CD4-positive, alpha-beta T cell treated with Interleukin-15 for 1 hour (primary cell): ENCODE measurements around the gene PRDM11.

Experiments
- DNase-seq: peaks from one replicate; pipeline ENCODE4 v3.0.0-alpha.2; 2020

The PRDM11 gene

DNA sequence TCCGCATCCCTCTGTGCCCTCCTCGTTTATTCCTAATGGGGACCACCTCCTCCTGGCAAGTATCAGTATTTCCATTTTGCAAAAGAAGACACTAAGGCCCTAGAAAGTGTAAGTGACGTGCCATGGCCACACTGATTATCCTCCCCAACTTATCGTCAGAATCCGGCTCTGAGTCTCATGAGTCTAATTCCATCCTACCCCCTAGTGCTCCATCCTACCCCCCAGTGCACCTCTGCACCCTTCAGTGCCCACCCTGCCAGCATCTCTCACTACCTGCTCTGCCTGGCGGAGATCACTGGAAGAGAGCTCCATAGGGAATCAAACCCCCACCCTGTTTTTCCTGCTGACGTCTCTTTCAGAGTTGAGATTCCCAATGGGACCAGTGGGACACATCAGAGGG, 31.8 kb downstream of the PRDM11 start:
- DNase-seq: no peak

DNA sequence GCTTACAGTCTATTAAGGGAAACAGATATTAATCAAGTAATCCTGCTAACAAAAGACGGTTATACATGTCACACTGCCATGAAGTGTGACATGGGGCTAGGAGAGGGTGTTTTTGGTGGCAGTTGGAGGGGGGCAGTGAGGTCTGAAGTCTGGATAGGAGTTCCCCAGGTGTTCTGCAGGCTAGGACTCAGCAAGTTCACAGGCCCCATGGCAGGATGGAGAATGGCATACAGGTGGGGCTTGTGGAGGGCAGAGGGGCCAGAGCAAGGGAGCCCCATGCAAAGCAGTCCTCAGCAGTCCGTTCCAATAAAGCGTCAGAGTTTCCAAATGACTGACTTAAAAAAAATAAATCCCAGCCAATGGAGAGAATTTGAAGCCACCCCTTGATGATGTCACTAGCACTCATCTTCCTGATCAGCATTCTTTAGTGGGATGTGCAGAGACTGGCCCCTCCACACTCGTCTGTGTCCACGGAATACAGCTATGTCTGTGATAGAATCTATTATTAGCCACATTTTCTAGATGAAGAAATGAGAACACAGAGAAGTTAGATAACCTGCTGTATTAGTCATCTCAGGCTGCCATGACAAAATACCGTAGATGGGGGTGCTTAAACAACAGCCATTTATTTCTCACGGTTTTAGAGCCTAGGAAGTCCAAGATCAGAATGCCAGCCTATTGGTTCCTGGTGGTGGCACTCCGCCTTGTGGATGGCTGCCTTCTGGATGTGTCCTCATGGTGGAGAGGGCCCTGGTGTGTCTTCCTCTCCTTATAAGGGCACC, 32.6 kb downstream of the PRDM11 start:
- DNase-seq: no peak

DNA sequence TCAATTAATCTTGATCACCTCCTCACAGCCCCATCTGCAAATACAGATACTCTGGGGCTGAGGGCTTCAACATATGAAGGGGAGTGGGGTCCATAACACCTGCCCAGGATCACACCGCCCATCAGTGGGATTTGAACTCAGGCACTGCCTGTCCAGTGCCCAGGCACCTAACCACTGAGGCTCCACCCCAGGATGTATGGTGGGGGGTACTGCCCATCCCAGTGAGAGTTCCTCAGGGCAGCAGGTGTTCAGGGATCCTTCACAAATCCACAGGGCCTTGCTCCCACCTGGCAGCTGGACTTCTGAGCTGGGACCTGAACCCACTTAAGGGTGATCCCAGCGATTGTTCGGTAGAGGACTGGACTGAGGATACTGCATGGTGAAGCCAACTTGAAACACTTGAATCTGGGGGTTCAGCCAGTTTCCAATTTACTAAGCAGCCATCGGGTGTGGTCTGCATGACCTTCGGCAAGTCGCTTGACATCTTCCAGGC, 33.3 kb downstream of the PRDM11 start:
- DNase-seq: no peak

DNA sequence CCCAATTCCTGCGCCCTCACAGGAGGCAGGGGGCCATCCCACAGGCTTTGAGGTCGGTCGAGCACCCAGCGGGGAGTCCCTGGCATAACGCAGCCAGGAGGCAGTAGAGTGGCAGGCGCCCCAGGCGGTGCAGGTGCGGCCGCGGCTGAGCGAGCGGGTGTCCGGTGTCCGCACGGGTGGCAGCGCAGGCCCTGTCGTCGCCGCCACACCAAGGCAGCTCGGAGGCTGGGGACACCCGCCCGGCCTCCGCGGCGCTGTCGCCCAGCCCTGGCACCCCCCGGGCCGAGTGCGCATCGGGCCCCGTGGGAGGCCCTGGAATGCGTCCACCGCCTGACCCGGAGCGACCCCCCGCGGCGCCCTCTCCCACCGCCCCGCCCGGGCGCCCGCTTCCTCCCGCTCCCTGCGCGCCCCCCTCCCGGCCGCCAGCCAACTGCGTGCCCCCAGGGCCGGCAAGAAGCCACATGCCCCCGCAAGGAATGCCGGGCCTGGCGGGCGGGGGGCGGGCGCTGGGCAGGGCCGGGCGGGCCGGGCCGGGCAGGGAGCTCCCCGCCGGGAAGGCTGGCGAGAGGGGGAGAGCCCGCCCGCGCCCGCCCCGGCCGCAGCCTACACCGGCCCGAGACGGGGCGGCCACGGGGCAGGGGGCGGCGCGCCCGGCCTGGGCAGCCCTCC, 33.9 kb downstream of the PRDM11 start:
- no peak for DNase-seq

DNA sequence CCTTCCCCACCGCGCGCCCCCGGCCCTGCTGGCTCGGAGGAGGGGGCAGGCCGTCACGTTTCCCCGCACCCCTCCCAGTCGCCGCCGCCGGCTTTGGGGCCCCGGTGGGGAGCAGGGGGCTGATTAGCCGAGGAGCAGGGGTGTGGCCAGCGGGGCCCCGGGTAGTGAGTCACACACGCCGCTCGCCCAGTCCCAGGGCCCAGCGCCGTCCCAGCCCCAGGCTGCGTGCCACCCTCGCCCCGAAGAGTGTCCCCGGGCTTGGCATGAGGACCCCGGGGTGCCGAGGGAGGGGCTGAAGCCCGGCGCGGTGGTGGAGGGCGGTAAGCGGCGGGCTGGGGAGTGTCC, 34.4 kb downstream of the PRDM11 start:
- peak; percentile 32 for DNase-seq

DNA sequence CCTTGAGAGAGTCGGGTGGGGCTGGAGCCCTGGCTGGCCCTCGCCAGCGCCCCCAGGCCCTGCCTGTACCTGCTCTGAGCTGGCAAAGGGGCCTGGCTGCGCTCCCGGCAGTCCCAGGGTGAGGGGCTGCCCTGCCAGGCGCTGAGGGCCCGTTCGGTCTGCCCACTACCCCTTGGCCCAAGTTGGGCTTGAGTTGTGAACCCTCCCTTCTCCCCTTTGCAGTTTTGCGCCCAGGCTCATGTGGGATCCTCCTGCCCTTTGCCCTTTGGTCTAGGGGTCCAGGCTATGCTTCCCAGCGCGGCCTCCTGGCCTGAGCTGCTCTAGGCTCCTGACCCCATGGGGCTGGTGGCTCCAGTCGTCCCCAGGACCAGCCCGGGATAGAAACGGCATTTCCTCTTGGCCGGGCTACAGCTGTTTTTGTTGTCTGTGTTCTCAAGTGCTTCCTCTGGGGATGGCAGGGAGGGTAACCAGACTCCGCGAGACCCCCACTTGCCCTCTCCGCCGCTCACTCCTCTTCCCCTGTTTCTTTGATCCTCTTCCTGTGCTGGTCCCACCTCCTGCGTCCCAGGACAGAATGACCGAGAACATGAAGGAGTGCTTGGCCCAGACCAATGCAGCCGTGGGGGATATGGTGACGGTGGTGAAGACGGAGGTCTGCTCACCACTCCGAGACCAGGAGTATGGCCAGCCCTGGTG, 34.9 kb downstream of the PRDM11 start:
- no peak for DNase-seq

DNA sequence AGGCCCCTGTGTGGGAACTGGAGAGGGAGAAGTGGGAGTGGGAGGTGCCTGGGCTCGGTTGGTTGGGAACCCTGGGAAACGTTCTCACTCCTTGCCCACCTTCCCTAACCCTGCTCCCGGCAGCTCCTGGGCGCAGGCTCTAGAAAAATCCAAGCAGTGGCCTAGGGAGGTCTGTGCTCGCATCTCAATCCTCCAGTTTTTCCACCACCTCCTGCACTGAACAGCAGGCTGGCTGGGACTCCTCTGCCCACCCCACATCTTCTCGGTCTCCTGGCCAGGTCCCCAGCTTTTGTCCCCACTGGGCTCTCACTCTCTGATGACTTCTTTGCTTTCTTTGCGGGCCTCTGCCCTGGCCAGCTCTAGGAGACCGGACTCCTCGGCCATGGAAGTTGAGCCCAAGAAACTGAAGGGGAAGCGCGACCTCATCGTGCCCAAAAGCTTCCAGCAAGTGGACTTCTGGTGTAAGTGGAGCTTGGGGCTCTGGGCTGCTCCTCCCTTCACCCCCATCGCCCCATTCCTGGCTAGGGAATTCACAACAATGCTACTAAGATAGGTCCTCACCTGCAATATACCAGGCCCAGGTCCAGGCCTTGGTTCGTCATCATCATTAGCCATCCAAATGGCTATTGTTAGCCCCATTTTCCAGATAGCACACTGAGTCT, 35.6 kb downstream of the PRDM11 start:
- no peak for DNase-seq

DNA sequence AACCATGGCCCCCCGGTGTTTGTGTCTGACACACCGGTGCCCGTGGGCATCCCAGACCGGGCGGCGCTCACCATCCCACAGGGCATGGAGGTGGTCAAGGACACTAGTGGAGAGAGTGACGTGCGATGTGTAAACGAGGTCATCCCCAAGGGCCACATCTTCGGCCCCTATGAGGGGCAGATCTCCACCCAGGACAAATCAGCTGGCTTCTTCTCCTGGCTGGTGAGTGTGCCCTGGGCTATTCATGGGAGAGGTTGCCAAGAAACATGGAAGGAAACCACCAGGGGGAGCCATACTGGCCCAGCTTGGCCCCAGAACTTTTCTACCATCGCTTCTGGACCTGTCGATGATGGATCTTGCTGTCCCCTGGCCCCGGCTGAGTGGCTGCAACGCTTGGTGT, 36.5 kb downstream of the PRDM11 start:
- no peak for DNase-seq

DNA sequence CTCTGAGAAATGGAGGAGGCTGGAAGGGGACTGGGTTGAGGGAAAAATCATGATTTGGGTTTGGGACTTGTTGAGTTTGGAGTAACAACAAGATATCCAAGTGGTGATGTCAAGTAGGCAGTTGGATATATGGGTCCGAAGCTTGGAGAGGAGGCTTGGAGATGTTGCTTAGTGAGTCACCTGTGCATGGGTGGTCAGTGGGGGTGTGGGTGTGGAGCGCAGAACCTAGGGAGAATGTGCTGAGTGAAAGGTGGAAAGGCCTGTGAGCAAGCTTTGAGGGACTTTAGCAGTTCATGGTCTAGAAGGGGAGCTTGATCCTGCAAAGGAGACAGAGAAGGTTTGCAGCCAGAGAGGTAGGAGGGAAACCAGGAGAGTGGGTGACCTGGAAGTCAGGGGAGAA, 38.2 kb downstream of the PRDM11 start:
- no peak for DNase-seq

DNA sequence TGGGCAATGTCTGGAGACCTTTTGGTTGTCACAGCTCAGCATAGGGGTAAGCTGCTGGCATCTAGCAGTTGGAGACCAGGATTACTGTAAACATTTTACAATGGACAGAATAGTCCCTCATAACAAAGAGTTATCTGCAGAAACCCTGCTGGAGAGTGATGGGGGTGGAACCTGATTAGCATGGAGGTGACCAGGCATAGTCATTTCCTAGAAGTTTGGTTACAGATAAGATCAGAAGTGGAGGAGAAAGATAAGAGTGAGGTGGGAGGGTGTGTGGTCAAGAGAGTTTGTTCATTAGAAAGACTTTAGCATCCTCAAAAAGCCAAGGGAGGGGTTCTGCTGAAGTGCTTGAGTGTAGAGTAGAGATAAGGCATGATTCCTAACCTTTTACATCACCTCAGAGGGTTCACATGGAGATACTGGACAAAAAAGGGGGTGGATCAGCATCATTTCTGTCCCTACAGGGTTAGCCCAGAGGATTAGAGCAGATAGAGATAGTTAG, 38.8 kb downstream of the PRDM11 start:
- no peak for DNase-seq

DNA sequence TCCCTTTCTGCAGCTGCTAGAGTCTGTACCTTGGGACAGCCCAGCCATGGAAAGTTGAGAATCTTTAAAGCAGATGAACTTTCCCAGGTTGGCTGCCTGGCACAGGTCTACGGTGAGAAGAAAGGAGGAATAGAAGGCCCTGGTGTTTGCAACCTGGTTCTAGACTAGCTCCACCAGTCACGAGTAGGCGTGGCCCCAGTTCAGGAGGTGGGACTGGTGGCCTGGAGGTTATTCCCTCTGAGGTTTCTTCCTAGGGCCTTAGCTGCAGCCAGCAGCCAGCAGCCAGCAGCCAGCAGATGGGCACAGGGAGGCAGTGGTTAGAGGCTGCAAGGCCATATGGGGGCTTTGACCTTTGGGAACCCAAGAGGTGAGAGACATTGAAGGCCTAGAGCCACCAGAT, 40.9 kb downstream of the PRDM11 start:
- no peak for DNase-seq

DNA sequence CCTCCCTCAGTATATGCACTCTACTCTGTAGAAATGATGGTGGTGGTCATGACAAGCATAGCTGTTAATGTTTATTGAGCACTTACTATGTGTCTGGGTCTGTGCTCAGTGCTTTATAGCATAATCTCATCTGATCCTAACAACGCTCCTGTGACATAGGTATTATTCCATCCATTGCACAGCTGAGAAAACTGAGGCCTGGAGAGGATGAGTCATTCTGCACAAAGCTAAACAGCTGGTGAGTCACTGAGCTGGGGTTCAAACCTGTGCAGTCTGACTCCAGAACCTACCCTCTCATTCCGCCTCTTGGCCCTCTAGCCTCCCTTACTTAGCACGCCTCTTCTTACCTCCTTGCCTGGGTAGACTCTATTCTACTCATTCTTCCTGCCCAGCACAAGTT, 41.7 kb downstream of the PRDM11 start:
- DNase-seq: no peak

DNA sequence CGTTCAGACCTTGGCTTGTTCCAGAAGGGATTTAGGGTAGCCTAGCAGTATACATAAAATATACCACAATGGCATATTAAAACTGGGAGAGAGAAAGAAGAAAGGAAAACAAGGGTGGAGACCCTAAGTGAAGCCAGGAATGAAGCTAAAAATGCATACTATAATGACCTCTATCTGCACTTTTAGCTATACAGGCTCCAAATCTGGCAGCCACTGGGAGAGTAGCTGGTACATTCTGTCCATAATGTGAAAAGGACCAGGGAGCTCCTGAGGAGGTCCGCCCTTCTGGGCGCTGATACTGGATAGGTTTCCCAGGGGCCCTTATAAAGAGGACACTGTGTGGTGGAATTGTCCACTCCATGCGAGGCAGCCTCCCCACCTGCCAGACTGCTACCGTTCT, 42.8 kb downstream of the PRDM11 start:
- DNase-seq: no peak

DNA sequence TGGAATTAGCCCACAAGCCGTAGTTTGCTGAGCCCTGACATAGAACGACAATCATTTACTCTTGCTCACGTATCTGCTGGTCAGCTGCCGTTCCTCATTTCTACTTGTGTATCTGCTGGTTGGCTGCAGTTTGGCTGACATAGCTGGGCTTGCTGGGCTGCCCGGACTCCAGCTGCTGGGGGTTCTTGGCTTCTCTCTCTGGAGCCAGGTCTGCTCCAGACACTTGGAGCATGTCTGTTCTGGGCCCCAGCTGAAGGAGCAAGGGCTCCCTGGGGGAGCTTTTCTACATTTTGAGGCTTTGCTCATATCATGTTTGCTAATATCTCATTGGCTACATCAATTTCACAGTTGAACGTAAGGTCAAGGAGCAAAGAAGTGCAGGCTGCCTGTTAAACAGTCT, 47.3 kb downstream of the PRDM11 start:
- no peak for DNase-seq

DNA sequence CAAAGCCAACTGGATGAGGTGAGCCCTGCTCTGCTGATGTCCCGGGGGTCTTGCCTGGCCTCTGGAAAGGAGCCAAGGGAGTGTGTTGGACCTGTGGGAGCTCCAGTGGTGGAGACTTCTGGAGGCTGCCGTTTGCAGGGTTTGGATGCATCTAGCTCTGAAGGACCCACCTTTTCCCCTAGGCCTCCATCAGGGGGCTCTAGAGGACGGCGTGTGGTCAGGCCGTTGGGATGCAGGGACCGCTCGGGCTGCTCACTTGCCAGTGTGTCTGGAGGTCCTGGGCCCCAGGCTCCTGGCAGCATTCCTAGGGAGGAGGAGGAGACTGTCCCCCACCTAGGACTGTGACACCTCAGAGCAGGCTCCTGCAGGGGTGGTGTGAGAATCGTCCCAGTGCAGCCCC, 58.3 kb downstream of the PRDM11 start:
- no peak for DNase-seq

DNA sequence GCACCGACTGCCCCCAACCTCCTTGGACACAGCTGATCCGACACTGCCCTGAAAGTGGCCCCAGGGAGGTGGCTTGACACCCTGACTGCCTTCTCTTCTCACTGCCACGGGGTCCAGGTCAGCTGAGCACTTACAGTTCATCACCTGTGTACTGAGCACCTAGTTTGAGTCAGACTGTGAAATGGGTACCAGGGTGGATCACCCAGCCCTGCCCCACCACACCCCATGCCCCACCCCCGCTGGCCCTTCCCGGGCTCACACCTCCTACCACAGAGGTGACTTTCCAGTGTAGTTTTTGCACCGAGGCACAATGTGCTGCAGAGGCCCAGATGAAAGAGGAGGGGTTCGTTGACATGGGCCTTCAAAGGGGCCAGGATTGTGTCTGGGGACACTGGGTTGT, 59.5 kb downstream of the PRDM11 start:
- no peak for DNase-seq

DNA sequence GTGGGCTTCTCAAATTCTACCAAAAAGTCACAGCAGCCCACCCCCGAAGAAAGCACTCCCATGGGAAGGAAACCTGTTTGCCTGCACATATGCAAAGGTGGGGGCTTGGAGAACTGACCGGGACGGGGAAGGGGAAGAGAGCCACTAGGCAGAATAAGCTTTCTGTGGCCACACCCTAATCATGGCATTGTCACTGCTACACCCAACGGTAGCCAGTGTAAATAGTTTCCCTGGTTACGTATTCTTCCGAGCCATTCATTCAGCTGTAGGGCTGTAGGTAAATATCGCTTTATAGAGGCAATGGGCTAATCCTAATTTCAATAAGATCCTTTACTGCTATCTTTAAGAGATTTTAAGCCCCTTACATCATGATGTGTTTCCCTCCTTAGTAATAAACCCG, 61.7 kb downstream of the PRDM11 start:
- no peak for DNase-seq

DNA sequence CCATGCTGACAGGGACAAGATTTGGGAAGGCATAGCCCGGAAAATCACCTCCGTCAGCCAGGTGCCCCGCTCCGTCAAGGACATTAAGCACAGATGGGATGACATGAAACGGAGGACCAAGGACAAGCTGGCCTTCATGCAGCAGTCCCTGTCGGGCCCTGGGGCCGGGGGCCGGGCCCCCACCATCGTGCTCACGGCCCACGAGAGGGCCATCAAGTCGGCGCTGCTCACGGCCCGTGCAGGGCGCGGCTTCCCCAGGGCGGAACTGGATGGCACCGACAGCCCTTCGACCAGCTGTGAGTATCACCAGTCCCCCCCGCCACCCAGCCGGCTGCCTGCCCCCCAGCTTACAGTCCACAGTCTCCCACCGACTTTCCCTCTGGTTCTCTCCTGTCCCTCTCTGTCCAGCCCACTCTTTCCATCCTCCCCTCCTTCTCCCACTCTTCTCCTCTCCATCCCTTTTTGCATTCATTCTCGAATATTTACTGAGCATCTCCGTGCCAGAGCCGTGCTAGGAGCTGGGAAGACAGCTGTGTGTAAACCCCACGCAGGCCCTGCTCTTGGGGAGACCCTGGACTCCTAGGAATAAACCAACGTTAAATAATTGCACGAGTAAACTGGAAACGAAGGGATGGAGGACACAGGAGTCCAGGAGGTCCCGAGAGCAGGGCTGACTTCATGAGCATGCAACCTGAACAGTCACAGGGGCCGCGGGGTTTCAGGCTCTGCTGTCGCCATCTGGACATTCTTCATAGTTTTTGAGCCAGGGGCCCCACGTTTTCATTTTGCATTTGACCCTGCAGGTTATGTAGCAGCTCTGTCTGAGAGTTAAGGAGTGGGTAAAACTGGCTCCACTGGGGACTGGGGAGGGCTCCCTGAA, 62.8 kb downstream of the PRDM11 start:
- DNase-seq: no peak

DNA sequence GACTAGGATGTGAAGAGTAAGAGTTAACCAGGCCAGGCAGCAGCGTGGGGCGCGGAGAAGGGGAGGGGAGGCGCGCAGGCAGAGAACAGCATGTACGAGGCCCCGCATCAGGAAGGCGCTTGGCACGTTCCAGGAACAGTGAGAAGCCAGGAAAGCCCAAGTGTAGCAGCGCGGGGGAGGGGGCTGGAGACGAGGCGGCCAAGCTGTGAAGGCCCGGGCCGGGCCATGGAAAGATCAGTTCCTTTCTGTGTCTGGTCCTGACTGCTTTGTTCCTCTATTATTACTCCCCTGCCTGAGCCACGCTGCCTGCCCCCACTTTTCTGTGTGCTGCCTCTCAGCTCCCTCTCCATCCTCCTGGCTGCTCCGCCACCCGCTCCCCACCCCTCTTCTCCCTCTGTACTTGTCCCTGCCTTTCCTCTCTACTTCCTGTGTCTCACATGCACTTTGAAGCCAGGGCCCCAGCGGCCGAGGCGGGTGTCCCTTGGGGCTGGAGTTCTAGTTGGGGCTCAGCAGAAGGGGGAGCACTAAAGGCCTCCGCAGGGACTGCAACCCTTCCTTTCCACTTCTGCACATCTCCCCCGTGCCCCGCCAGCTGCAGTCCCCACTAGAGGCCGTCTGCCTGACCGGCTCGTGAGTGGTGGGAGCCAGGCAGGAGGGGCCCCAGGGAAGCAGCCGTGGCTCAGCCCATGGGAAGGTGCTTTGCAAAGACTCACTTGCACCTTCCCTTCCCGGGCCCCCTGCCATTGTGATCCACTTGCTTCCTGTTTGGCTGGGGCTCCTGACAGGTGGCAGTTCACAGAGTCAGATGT, 63.7 kb downstream of the PRDM11 start:
- DNase-seq: no peak

DNA sequence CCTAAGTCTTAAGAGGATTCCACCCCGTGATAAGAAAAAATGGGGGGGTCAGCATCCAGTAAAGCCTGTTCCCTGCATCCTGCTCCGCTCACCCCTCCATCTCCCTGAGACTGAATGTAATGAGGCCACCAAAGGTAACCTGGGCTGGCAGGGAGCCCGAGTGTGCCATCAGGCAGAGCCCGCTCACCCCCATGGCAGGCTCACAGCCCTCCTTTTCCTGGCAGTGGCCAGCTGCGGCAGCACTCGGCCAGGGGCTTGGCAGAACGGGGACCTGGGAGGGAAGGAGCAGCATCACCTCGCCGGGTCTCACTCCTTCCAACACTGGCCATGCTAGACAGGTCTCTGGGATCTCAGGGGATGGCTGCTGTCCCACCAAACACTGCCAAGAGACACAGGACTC, 64.4 kb downstream of the PRDM11 start:
- DNase-seq: no peak

DNA sequence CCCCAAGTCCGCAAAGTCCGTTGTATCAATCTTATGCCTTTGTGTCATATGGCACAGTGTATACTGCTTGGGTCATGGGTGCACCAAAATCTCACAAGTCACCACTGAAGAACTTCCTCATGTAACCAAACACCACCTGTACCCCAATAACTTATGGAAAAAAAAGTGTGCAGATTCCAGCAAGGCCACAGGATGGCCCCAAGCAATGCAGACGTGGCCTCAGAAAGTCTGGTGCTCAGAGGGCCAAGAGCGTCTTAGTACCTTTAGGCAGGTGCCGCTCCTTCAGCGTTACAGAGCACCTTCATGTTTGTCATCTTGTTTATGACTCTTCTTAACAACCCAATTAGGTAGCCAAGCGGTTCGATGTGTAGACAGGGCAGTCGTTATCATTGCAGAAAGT, 65.3 kb downstream of the PRDM11 start:
- no peak for DNase-seq
